Fibroblast of villous mesenchyme (primary cell): Measurements from ENCODE around the gene PCDHA10. TPM values are rescaled to one million over a fixed set of nuclear protein-coding genes. Genes with fewer than 3 reads are reported as not detected.
"Not testable (repeated sequence)": the region's sequence is repeated elsewhere in the genome, so short reads cannot be mapped to it uniquely, and the experiment has no call there.

ENCODE experiments used
- DNase-seq: peaks from one replicate; pipeline ENCODE4 v3.0.0-alpha.2; 2010; ENCODE audit warnings: low read depth
- H3K4me3 ChIP-seq: 2 replicates; pipeline ENCODE4 v1.5.1; 2011; ENCODE audit warnings: low read depth, mild to moderate bottlenecking, low read length
- CTCF ChIP-seq: IDR thresholded peaks from 2 replicates; pipeline ENCODE4 v1.5.1; 2012; ENCODE audit warnings: low read depth, mild to moderate bottlenecking, low read length; ENCODE audit not compliant: insufficient read depth
- total RNA-seq: library from RNA; depleted of rRNA; stranded (reverse); fragments of >200 nt; gene quantifications from 2 replicates; pipeline ENCODE4 v1.2.3, GENCODE V29; 2012

PCDHA10 gene
- total RNA-seq, 1 donor: under 0.01 TPM

GRCh38 chr5:140835622-140836510 lies 19.8 kb upstream of the PCDHA10 start:
- no peak overlapping the region for H3K4me3 ChIP-seq
- DNase-seq: no peak
- TF ChIP-seq CTCF: no peak

GRCh38 chr5:140840978-140841962 lies 14.4 kb upstream of the PCDHA10 start, which contains the start of gene PCDHA8:
Gene PCDHA8, plus strand, starts transcription at chr5:140841187. Its CDS starts 135 bp downstream, at chr5:140841322.
- TF ChIP-seq CTCF: peak; percentile 35
- DNase-seq: no peak
- H3K4me3 ChIP-seq: no peak within 1 kb of the TSS

GRCh38 chr5:140842798-140843733 lies 12.6 kb upstream of the PCDHA10 start:
- no peak overlapping the region for H3K4me3 ChIP-seq
- DNase-seq: no peak
- no peak for TF ChIP-seq CTCF

- not testable (repeated sequence) for DNase-seq, H3K4me3 ChIP-seq
Observed at GRCh38 chr5:140848139-140849102, 7.3 kb upstream of the PCDHA10 start, which contains the start of gene PCDHA9. Gene PCDHA9, plus strand, starts transcription at chr5:140848382. Its CDS starts 114 bp downstream, at chr5:140848496.

GRCh38 chr5:140849831-140850634 lies 5.7 kb upstream of the PCDHA10 start:
- not testable (repeated sequence) for H3K4me3 ChIP-seq, DNase-seq

GRCh38 chr5:140857177-140857986 lies 1.7 kb downstream of the PCDHA10 start:
- no peak for DNase-seq
- no peak for TF ChIP-seq CTCF
- no peak overlapping the region for H3K4me3 ChIP-seq
